GM18951 (cell line): ENCODE data around the gene ZNF266.

Experiments
- POLR2A ChIP-seq: IDR thresholded peaks from 4 replicates; pipeline ENCODE4 v1.6.1; 2011; ENCODE audit warnings: mild to moderate bottlenecking; ENCODE audit not compliant: insufficient read length, insufficient read depth; ENCODE audit errors: extremely low read depth
- in situ Hi-C: fragments of 300-500 bp; cut with MboI; formaldehyde crosslinking; loops from one replicate; pipeline ENCODE4 v1.12.0; 2022; ENCODE audit warnings: low sequenced_read_pairs, mixed read lengths, inconsistent platforms; ENCODE audit not compliant: unreplicated experiment

ZNF266 gene

GRCh38 chr19:9406798-9407352 lies 28.5 kb downstream of the ZNF266 start:
- TF ChIP-seq POLR2A: no peak
- in situ Hi-C loops: no loop called here

GRCh38 chr19:9381361-9381785 lies 54.0 kb downstream of the ZNF266 start:
- no peak for TF ChIP-seq POLR2A
- in situ Hi-C loops: no loop called here

DNA sequence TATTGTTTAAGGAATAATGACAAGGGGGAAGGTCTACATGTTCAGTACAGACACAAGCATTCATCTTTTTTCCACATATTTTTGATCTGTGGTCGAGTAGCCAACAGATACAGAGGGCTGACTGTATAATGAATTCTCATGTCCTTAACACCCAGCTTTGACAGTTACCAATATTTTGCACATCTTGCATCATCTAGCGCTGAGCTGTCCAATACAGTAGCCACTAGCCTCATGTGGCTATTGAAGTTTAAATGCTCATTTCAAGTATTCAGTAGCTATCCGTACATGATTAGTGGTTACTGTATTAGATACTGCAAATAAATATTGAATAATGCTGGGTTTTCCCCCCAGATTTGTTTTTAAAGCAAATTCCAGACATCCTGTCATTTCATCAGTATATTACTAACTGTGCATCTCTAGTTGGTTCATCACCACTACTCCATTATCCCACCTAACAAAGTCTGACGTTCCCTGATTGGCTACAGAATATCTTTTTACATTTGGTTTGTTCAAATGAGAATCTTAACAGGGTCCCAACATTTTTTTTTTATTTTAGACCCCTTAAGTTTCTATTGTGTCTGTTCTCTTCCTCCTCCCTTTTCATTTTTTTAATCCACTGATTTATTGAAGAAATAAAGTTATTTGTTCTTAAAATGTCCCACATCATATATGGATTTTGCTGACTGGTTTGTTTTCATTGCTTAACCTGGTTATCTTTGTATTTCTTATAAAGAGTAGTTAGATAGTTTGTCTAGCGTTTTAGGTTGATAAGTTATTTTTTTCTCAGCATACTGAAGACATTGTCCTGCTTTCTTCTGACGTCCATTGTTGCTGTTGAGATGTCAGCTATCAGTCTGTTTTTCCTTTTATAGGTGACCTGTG lies 64.4 kb downstream of the ZNF266 start:
- in situ Hi-C loops: no loop called here
- TF ChIP-seq POLR2A: no peak

GRCh38 chr19:9362905-9363304 lies 72.5 kb downstream of the ZNF266 start, which contains the start of gene ZNF177:
ZNF177 (plus strand) TSS chr19:9363013; CDS start chr19:9378312, 15,299 bp downstream.
- TF ChIP-seq POLR2A: no peak
- in situ Hi-C loops: no loop called here
